Neural cell (in vitro differentiated cells): ENCODE measurements around the gene ZAP70.

Experiments used
- CTCF ChIP-seq: fragments of 450-650 bp; IDR thresholded peaks from 2 replicates; pipeline ENCODE4 v1.5.1; 2014; ENCODE audit warnings: antibody characterized with exemption, mild to moderate bottlenecking, moderate library complexity; ENCODE audit not compliant: poor library complexity, severe bottlenecking
- MXI1 ChIP-seq: fragments of 450-650 bp; conservative IDR thresholded peaks from 2 replicates; pipeline ENCODE4 v1.6.1; 2014; ENCODE audit warnings: antibody characterized with exemption, mild to moderate bottlenecking; ENCODE audit not compliant: poor library complexity, severe bottlenecking

- TF ChIP-seq CTCF: no peak
- no peak for TF ChIP-seq MXI1
Observed at GRCh38 chr2:97743913-97744312, 30.5 kb downstream of the ZAP70 start.
